Mesenchymal stem cell (in vitro differentiated cells and primary cell): ENCODE results near the gene SCN3A.

Source experiments
- DNase-seq: peaks from one replicate; pipeline ENCODE4 v3.0.0-alpha.2; 2013
- H2AFZ ChIP-seq: one replicate; pipeline ENCODE4 v1.6.1; 2013; ENCODE audit warnings: low read depth, mild to moderate bottlenecking, control low read depth, inconsistent platforms, low read length, moderate library complexity
- H2AK5ac ChIP-seq: 2 replicates; pipeline ENCODE4 v1.6.1; 2013; ENCODE audit warnings: low read length, moderate library complexity, mild to moderate bottlenecking, inconsistent platforms; ENCODE audit not compliant: severe bottlenecking
- H2BK120ac ChIP-seq: one replicate; pipeline ENCODE4 v1.6.1; 2013; ENCODE audit warnings: low read depth, mild to moderate bottlenecking, inconsistent platforms, low read length, moderate library complexity
- H2BK12ac ChIP-seq, 2 experiments: one replicate each; pipeline ENCODE4 v1.6.1; 2013; ENCODE audit warnings: inconsistent platforms in 2 of 2, low read length in 2 of 2, mild to moderate bottlenecking in 2 of 2, moderate library complexity in 2 of 2, control low read depth in 1 of 2
- H2BK15ac ChIP-seq: one replicate; pipeline ENCODE4 v1.6.1; 2013; ENCODE audit warnings: mild to moderate bottlenecking, low read depth, inconsistent platforms; ENCODE audit not compliant: poor library complexity, severe bottlenecking
- H2BK5ac ChIP-seq: 2 replicates; pipeline ENCODE4 v1.6.1; 2013; ENCODE audit warnings: low read depth, mild to moderate bottlenecking, low read length, control low read depth, inconsistent platforms; ENCODE audit not compliant: poor library complexity, severe bottlenecking
- H3K14ac ChIP-seq, 2 experiments: one replicate each; pipeline ENCODE4 v1.6.1; 2013; ENCODE audit warnings: inconsistent platforms in 2 of 2, low read length in 2 of 2, control low read depth in 1 of 2, mild to moderate bottlenecking in 1 of 2, moderate library complexity in 1 of 2
- H3K18ac ChIP-seq, 2 experiments: one replicate each; pipeline ENCODE4 v1.6.1; 2013; ENCODE audit warnings: inconsistent platforms in 2 of 2, low read length in 2 of 2, control low read depth in 1 of 2, low read depth in 1 of 2, mild to moderate bottlenecking in 1 of 2
- H3K23ac ChIP-seq, 2 experiments: one replicate each; pipeline ENCODE4 v1.6.1; 2013; ENCODE audit warnings: inconsistent platforms in 2 of 2, low read length in 2 of 2, mild to moderate bottlenecking in 2 of 2, moderate library complexity in 2 of 2, control low read depth in 1 of 2
- H3K27ac ChIP-seq: 2 replicates; pipeline ENCODE4 v1.5.1; 2013; ENCODE audit warnings: mild to moderate bottlenecking, moderate library complexity, low read length, control low read depth, inconsistent platforms; ENCODE audit not compliant: poor library complexity, severe bottlenecking
- H3K27me3 ChIP-seq, 2 experiments: 2 replicates each; pipeline versions ENCODE4 v1.6.1 to v1.7.0; 2013; ENCODE audit warnings: low read length in 2 of 2, mild to moderate bottlenecking in 2 of 2, moderate library complexity in 2 of 2, control low read depth in 1 of 2, inconsistent platforms in 1 of 2; ENCODE audit not compliant: control insufficient read depth in 1 of 2, insufficient read depth in 1 of 2
- H3K36me3 ChIP-seq, 2 experiments: 2 replicates each; pipeline versions ENCODE4 v1.6.1 to v1.7.0; 2013; ENCODE audit warnings: low read length in 2 of 2, control low read depth in 1 of 2, inconsistent platforms in 1 of 2, low read depth in 1 of 2, mild to moderate bottlenecking in 1 of 2; ENCODE audit not compliant: insufficient read depth in 2 of 2, control insufficient read depth in 1 of 2
- H3K4ac ChIP-seq, 2 experiments: one replicate each; pipeline ENCODE4 v1.6.1; 2013; ENCODE audit warnings: inconsistent platforms in 2 of 2, low read length in 2 of 2, mild to moderate bottlenecking in 2 of 2, moderate library complexity in 2 of 2, control low read depth in 1 of 2, low read depth in 1 of 2
- H3K4me1 ChIP-seq: 2 replicates; pipeline ENCODE4 v1.6.1; 2013; ENCODE audit warnings: low read depth, low read length, control low read depth; ENCODE audit not compliant: control insufficient read depth, insufficient read depth
- H3K4me2 ChIP-seq: 2 replicates; pipeline ENCODE4 v1.6.1; 2013; ENCODE audit warnings: low read length, mild to moderate bottlenecking, inconsistent platforms; ENCODE audit not compliant: poor library complexity, severe bottlenecking
- H3K4me3 ChIP-seq, 2 experiments: 2 replicates each; pipeline versions ENCODE4 v1.5.1 to v1.7.0; 2013; ENCODE audit warnings: low read length in 2 of 2, mild to moderate bottlenecking in 2 of 2, control low read depth in 1 of 2, low read depth in 1 of 2; ENCODE audit not compliant: insufficient read depth in 1 of 2
- H3K79me1 ChIP-seq: replicated peaks from 2 replicates; pipeline ENCODE4 v1.6.1; 2013; ENCODE audit warnings: mild to moderate bottlenecking, control low read depth, low read length, inconsistent platforms; ENCODE audit not compliant: poor library complexity, severe bottlenecking
- H3K9ac ChIP-seq: 2 replicates; pipeline ENCODE4 v1.7.0; 2013; ENCODE audit warnings: mild to moderate bottlenecking, low read length, moderate library complexity
- H3K9me3 ChIP-seq: 2 replicates; pipeline ENCODE4 v1.7.0; 2013; ENCODE audit warnings: mild to moderate bottlenecking, low read length; ENCODE audit not compliant: control insufficient read depth
- H4K8ac ChIP-seq: one replicate; pipeline ENCODE4 v1.6.1; 2013; ENCODE audit warnings: inconsistent platforms, mild to moderate bottlenecking, low read length, moderate library complexity
- H4K91ac ChIP-seq: one replicate; pipeline ENCODE4 v1.6.1; 2013; ENCODE audit warnings: mild to moderate bottlenecking, low read length, inconsistent platforms
- WGBS: methylation state at CpG from one replicate; pipeline ENCODE4 v1.1.7; 2013; ENCODE audit warnings: mixed read lengths; 5-methylcytosine and 5-hydroxymethylcytosine counted together

The SCN3A gene

GRCh38 chr2:165087933-165088901, 115.6 kb downstream of the SCN3A start:
- Histone ChIP-seq H2AK5ac (no peak overlapping the region), H2BK12ac (no peak overlapping the region), H3K9ac (no peak overlapping the region), H4K91ac (no peak overlapping the region), H2AFZ (no peak overlapping the region), H3K36me3 (no peaks in the 10 kb centered on the region), H4K8ac (no peak overlapping the region), H2BK120ac (no peak overlapping the region), H2BK5ac (no peak overlapping the region), H3K4me1 (no peaks in the 10 kb centered on the region), H3K4ac (no peak overlapping the region), H3K23ac (no peak overlapping the region), H3K4me3 (no peak overlapping the region), H2BK15ac (no peak overlapping the region), H3K4me2 (no peak overlapping the region), H3K14ac (no peak overlapping the region), H3K79me1 (no peaks in the 10 kb centered on the region), H3K27me3 (no peaks in the 10 kb centered on the region), H3K9me3 (no peaks in the 10 kb centered on the region), H3K18ac (no peak overlapping the region), H3K27ac (no peak overlapping the region)
- no peak for DNase-seq
- no CpG with 5 or more reads among the region's 2 CpGs for WGBS

- H4K91ac ChIP-seq = no peak overlapping the region
- H3K9ac ChIP-seq = no peak overlapping the region
- no peak overlapping the region for H2AK5ac ChIP-seq
- H4K8ac ChIP-seq = no peak overlapping the region
- H3K9me3 ChIP-seq = peaks cover 14% of the 10 kb centered on the region
- H3K36me3 ChIP-seq = no peaks in the 10 kb centered on the region
- no peak overlapping the region for H3K27ac ChIP-seq
- H3K4me2 ChIP-seq = no peak overlapping the region
- no CpG with 5 or more reads among the region's 2 CpGs for WGBS
- H3K23ac ChIP-seq = no peak overlapping the region
- no peak overlapping the region for H3K4ac ChIP-seq
- no peaks in the 10 kb centered on the region for H3K27me3 ChIP-seq
- H3K4me1 ChIP-seq = no peaks in the 10 kb centered on the region
- H2BK15ac ChIP-seq = no peak overlapping the region
- H2BK5ac ChIP-seq = no peak overlapping the region
- H2AFZ ChIP-seq = no peak overlapping the region
- no peaks in the 10 kb centered on the region for H3K79me1 ChIP-seq
- no peak for DNase-seq
- no peak overlapping the region for H3K18ac ChIP-seq
- no peak overlapping the region for H3K4me3 ChIP-seq
- H2BK12ac ChIP-seq = no peak overlapping the region
- H2BK120ac ChIP-seq = no peak overlapping the region
- no peak overlapping the region for H3K14ac ChIP-seq
Measured at GRCh38 chr2:165086337-165086736, 117.5 kb downstream of the SCN3A start.

- Histone ChIP-seq H3K27ac (no peak overlapping the region), H3K18ac (no peak overlapping the region)
Measured at GRCh38 chr2:165083326-165083725, 120.5 kb downstream of the SCN3A start.

GRCh38 chr2:165082479-165082878, 121.4 kb downstream of the SCN3A start:
- Histone ChIP-seq H3K18ac (no peak overlapping the region), H2BK12ac (no peak overlapping the region), H4K91ac (no peak overlapping the region), H3K4ac (no peak overlapping the region), H3K4me2 (no peak overlapping the region), H3K79me1 (no peaks in the 10 kb centered on the region), H2BK5ac (no peak overlapping the region), H2BK15ac (no peak overlapping the region), H3K4me1 (no peaks in the 10 kb centered on the region), H2AK5ac (no peak overlapping the region), H3K36me3 (no peaks in the 10 kb centered on the region), H3K14ac (no peak overlapping the region), H4K8ac (no peak overlapping the region), H3K9me3 (peaks cover 14% of the 10 kb centered on the region), H3K9ac (no peak overlapping the region), H3K4me3 (no peak overlapping the region), H3K23ac (no peak overlapping the region), H3K27me3 (no peaks in the 10 kb centered on the region), H3K27ac (no peak overlapping the region), H2BK120ac (no peak overlapping the region), H2AFZ (no peak overlapping the region)
- DNase-seq = no peak

More at GRCh38 chr2:165083326-165083725, 120.5 kb downstream of the SCN3A start:
- Histone ChIP-seq H2AFZ (no peak overlapping the region), H2AK5ac (no peak overlapping the region), H4K8ac (no peak overlapping the region), H2BK120ac (no peak overlapping the region), H4K91ac (no peak overlapping the region), H2BK15ac (no peak overlapping the region), H2BK5ac (no peak overlapping the region), H3K9me3 (peaks cover 14% of the 10 kb centered on the region), H3K4me2 (no peak overlapping the region), H3K79me1 (no peaks in the 10 kb centered on the region), H3K4ac (no peak overlapping the region), H3K4me1 (no peaks in the 10 kb centered on the region), H3K4me3 (no peak overlapping the region), H3K23ac (no peak overlapping the region), H3K36me3 (no peaks in the 10 kb centered on the region), H3K9ac (no peak overlapping the region), H2BK12ac (no peak overlapping the region), H3K27me3 (no peaks in the 10 kb centered on the region), H3K14ac (no peak overlapping the region)
- no peak for DNase-seq
- 90% methylated on average over 4 of the region's 4 CpGs for WGBS
